OCI-LY1 (cell line): Measurements from ENCODE around the gene KRTAP10-4.

ENCODE experiments used
- H2AFZ ChIP-seq: fragments of 200-600 bp; sonication (generic), shearing (Covaris generic); 2 replicates; pipeline ENCODE4 v1.6.0; 2014; ENCODE audit warnings: antibody characterized with exemption, mild to moderate bottlenecking, low read length
- H3F3A ChIP-seq: fragments of 200-600 bp; sonication (generic), shearing (Covaris generic); 2 replicates; pipeline ENCODE4 v1.6.0; 2014; ENCODE audit warnings: mild to moderate bottlenecking, antibody characterized with exemption, low read length, moderate library complexity; ENCODE audit not compliant: insufficient read depth
- H3K27ac ChIP-seq: fragments of 200-600 bp; sonication (generic); 2 replicates; pipeline ENCODE4 v1.5.1; 2014; ENCODE audit warnings: low read length, mixed run types, mild to moderate bottlenecking, low read depth; ENCODE audit not compliant: poor library complexity, severe bottlenecking
- H3K27me3 ChIP-seq: fragments of 200-600 bp; sonication (generic); 2 replicates; pipeline ENCODE4 v1.6.0; 2014; ENCODE audit warnings: antibody characterized with exemption, mild to moderate bottlenecking, low read length, moderate library complexity; ENCODE audit not compliant: insufficient read depth
- H3K36me3 ChIP-seq: fragments of 200-600 bp; sonication (generic); 2 replicates; pipeline ENCODE4 v1.6.1; 2014; ENCODE audit warnings: mild to moderate bottlenecking, antibody characterized with exemption, low read length, moderate library complexity, mixed read lengths; ENCODE audit not compliant: insufficient read depth
- H3K4me1 ChIP-seq: fragments of 200-600 bp; sonication (generic); 2 replicates; pipeline ENCODE4 v1.5.1; 2014; ENCODE audit warnings: mild to moderate bottlenecking, low read length, moderate library complexity; ENCODE audit not compliant: insufficient read depth, severe bottlenecking
- H3K4me2 ChIP-seq: fragments of 200-600 bp; sonication (generic), shearing (Covaris generic); 2 replicates; pipeline ENCODE4 v1.6.1; 2014; ENCODE audit warnings: low read length
- H3K4me3 ChIP-seq: fragments of 200-600 bp; sonication (generic); 2 replicates; pipeline ENCODE4 v1.5.1; 2014; ENCODE audit warnings: low read length, low read depth, mild to moderate bottlenecking, mixed read lengths; ENCODE audit not compliant: poor library complexity, severe bottlenecking
- H3K79me2 ChIP-seq: fragments of 200-600 bp; shearing (Covaris generic); 2 replicates; pipeline ENCODE4 v1.6.1; 2016; ENCODE audit warnings: mixed run types, low read length, mixed read lengths; ENCODE audit not compliant: insufficient read depth
- H3K9ac ChIP-seq: fragments of 200-600 bp; sonication (generic), shearing (Covaris generic); 2 replicates; pipeline ENCODE4 v1.6.1; 2014; ENCODE audit warnings: mild to moderate bottlenecking, low read length, mixed read lengths
- H3K9me2 ChIP-seq: fragments of 200-600 bp; sonication (generic), shearing (Covaris generic); 2 replicates; pipeline ENCODE4 v1.6.1; 2014; ENCODE audit warnings: low read depth, mild to moderate bottlenecking, low read length, mixed read lengths
- H3K9me3 ChIP-seq: fragments of 200-600 bp; shearing (Covaris generic); 2 replicates; pipeline ENCODE4 v1.6.1; 2014; ENCODE audit warnings: low read length, mixed read lengths
- H4K20me1 ChIP-seq: fragments of 200-600 bp; sonication (generic), shearing (Covaris generic); 2 replicates; pipeline ENCODE4 v1.6.0; 2016; ENCODE audit warnings: mild to moderate bottlenecking, low read length; ENCODE audit not compliant: insufficient read depth
- CTCF ChIP-seq: fragments of 200-600 bp; sonication (generic), shearing (Covaris generic); IDR thresholded peaks from 2 replicates; pipeline ENCODE4 v1.5.1; 2017; ENCODE audit warnings: mild to moderate bottlenecking, antibody characterized with exemption, low read length, moderate library complexity, mixed read lengths
- EZH2 ChIP-seq: fragments of 200-600 bp; sonication (generic), shearing (Covaris generic); IDR thresholded peaks from 2 replicates; pipeline ENCODE4 v1.8.0; 2017; ENCODE audit warnings: borderline replicate concordance, mixed run types, mild to moderate bottlenecking, antibody characterized with exemption, low read length, moderate library complexity, mixed read lengths

KRTAP10-4 gene

DNA sequence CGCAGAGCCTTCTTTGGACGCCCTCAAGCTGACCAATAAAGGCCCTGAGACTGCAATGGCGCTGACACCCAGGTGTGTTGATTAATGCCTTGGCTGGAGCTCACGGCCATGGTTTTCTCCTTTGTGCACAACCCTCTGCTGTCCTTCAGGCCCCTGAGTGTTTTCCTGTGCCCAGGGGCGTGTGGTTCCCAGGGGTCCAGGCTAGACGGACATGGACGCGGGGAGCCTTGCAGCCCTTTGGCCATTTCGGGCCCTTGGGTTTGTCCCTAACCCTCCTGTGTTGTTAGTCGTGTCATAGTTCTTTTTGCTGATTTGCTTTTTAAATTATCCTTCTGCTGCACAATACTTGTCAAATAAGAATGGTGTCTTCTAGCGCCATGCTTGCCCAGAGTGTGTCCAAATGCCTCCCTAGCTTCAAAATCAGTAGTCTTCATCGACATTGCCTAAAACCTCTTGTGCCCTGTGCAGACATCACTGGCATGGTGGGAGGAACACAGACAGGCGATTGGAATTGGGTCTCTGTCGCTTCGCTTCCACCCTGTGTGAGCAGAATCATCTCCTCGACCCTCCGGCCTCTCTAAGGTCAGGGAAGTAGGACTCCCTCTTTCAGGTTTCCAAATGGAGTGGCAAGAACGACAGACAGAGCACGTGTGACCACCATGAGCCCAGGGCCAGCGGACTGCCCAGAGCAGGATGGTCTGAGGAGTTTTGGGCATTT lies 1.9 kb downstream of the KRTAP10-4 start:
- H3F3A ChIP-seq, result no peaks in the 10 kb centered on the region
- H3K4me2 ChIP-seq, result no peak overlapping the region
- no peak overlapping the region for H3K4me3 ChIP-seq
- no peaks in the 10 kb centered on the region for H3K4me1 ChIP-seq
- no peaks in the 10 kb centered on the region for H3K79me2 ChIP-seq
- H3K9me3 ChIP-seq, result peaks cover 4% of the 10 kb centered on the region; the same call in 1 of the 2 replicates
- no peaks in the 10 kb centered on the region for H3K9me2 ChIP-seq
- no peaks in the 10 kb centered on the region for H4K20me1 ChIP-seq
- no peaks in the 10 kb centered on the region; the same call in 1 of the 2 replicates for H3K27me3 ChIP-seq
- TF ChIP-seq CTCF (no peak), EZH2 (no peak)
- no peaks in the 10 kb centered on the region; the same call in 1 of the 2 replicates for H3K36me3 ChIP-seq
- no peak overlapping the region for H3K27ac ChIP-seq
- H2AFZ ChIP-seq, result no peak overlapping the region
- no peak overlapping the region for H3K9ac ChIP-seq

DNA sequence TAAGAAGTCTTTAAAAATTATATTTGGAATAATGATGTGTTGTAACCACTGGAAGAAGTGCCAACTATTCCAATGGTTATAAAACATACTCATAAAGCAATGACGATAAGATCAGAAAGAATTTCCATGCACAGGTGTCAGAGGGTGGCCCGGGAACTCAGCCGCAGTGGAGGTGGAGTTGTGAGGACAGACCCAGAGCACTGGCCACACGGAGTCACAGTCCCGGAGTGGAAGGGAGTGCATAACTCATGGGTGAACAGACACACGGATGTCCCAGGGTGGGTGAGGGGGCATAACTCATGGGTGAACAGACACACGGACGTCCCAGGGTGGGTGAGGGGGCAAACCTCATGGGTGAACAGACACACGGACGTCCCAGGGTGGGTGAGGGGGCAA lies 2.5 kb downstream of the KRTAP10-4 start:
- H3K27ac ChIP-seq, result no peak overlapping the region
- H3F3A ChIP-seq, result no peaks in the 10 kb centered on the region
- no peaks in the 10 kb centered on the region for H4K20me1 ChIP-seq
- no peak overlapping the region for H2AFZ ChIP-seq
- H3K36me3 ChIP-seq, result no peaks in the 10 kb centered on the region; the same call in 1 of the 2 replicates
- H3K27me3 ChIP-seq, result no peaks in the 10 kb centered on the region; the same call in 1 of the 2 replicates
- H3K9me3 ChIP-seq, result peaks cover 4% of the 10 kb centered on the region; the same call in 1 of the 2 replicates
- no peaks in the 10 kb centered on the region for H3K79me2 ChIP-seq
- no peak overlapping the region for H3K9ac ChIP-seq
- H3K4me1 ChIP-seq, result no peaks in the 10 kb centered on the region
- no peak overlapping the region for H3K4me2 ChIP-seq
- TF ChIP-seq EZH2 (no peak), CTCF (no peak)
- H3K9me2 ChIP-seq, result no peaks in the 10 kb centered on the region
- H3K4me3 ChIP-seq, result no peak overlapping the region

GRCh38 chr21:44578371-44579055 lies 5.0 kb downstream of the KRTAP10-4 start:
- Histone ChIP-seq H3K4me3 (no peak overlapping the region), H3K27me3 (no peaks in the 10 kb centered on the region; the same call in 1 of the 2 replicates), H3K4me2 (no peak overlapping the region), H3K27ac (no peak overlapping the region), H3K9me3 (peaks cover 4% of the 10 kb centered on the region; the same call in 1 of the 2 replicates), H2AFZ (no peak overlapping the region), H3K9me2 (no peaks in the 10 kb centered on the region), H3K9ac (no peak overlapping the region), H3K79me2 (no peaks in the 10 kb centered on the region), H4K20me1 (no peaks in the 10 kb centered on the region), H3K36me3 (no peaks in the 10 kb centered on the region; the same call in 1 of the 2 replicates), H3F3A (no peaks in the 10 kb centered on the region), H3K4me1 (no peaks in the 10 kb centered on the region)
- no peak for TF ChIP-seq EZH2
- no peak for TF ChIP-seq CTCF
